Tibial nerve (tissue), 4 donors: Measurements from ENCODE around the gene EMC8. TPM values are rescaled to one million over a fixed set of nuclear protein-coding genes. Genes with fewer than 3 reads are reported as not detected.

Experiments
- DNase-seq, 2 donors: peaks; one replicate each; pipeline ENCODE4 v3.0.0-alpha.2; 2019; ENCODE audit warnings: low spot score in 2 of 2
- H3K27ac ChIP-seq, 4 donors: fragments of 200-600 bp; sonication (generic) in 3 of 4; one replicate each; pipeline ENCODE4 v1.5.1; 2017 to 2019; ENCODE audit warnings: mild to moderate bottlenecking in 1 of 4
- H3K27me3 ChIP-seq, 2 donors: fragments of 200-600 bp; sonication (generic) in 1 of 2; one replicate each; pipeline versions ENCODE4 v1.5.1 to v1.6.0; 2017 to 2019
- H3K36me3 ChIP-seq, 3 donors: fragments of 200-600 bp; sonication (generic); one replicate each; pipeline ENCODE4 v1.5.1; 2018 to 2019
- H3K4me1 ChIP-seq, 4 donors: fragments of 200-600 bp; sonication (generic) in 3 of 4; one replicate each; pipeline ENCODE4 v1.5.1; 2017 to 2019
- H3K4me3 ChIP-seq, 4 donors: fragments of 200-600 bp; sonication (generic) in 3 of 4; one replicate each; pipeline ENCODE4 v1.5.1; 2017 to 2019; ENCODE audit warnings: mild to moderate bottlenecking in 1 of 4, moderate library complexity in 1 of 4
- H3K9me3 ChIP-seq, 4 donors: fragments of 200-600 bp; sonication (generic) in 3 of 4; one replicate each; pipeline ENCODE4 v1.5.1; 2017 to 2019
- CTCF ChIP-seq, 5 experiments: fragments of 200-600 bp in 3 of 5; fragments of 450-650 bp in 2 of 5; sonication (generic) in 3 of 5; IDR thresholded peaks; one replicate each; pipeline ENCODE4 v1.5.1; 2016 to 2019; ENCODE audit warnings: antibody characterized with exemption in 5 of 5, mild to moderate bottlenecking in 3 of 5, moderate library complexity in 2 of 5
- EP300 ChIP-seq, 2 donors: sonication (generic); formaldehyde crosslinking; IDR thresholded peaks; one replicate each; pipeline ENCODE4 v1.6.1; 2017; ENCODE audit warnings: antibody characterized with exemption in 2 of 2, mild to moderate bottlenecking in 1 of 2
- POLR2A ChIP-seq, 2 donors: fragments of 450-650 bp; IDR thresholded peaks; one replicate each; pipeline ENCODE4 v1.6.1; 2017; ENCODE audit warnings: antibody characterized with exemption in 2 of 2, mild to moderate bottlenecking in 2 of 2, moderate library complexity in 2 of 2
- WGBS, 2 donors: methylation state at CpG; one replicate each; pipeline ENCODE4 v1.1.5; 2018; 5-methylcytosine and 5-hydroxymethylcytosine counted together
- small RNA-seq: library from RNA; depleted of rRNA; stranded (forward); fragments of <200 nt; gene quantifications from one replicate; pipeline ENCODE3, GENCODE V24; 2016
- total RNA-seq, 4 donors: library from RNA; depleted of rRNA; stranded (reverse); fragments of >200 nt; gene quantifications; one replicate each; pipeline ENCODE4 v1.1.0, GENCODE V29; 2016

The EMC8 gene
- total RNA-seq, 4 donors from 2014 or later, result 31.8 to 46.2 (median 35.4) TPM

GRCh38 chr16:85728879-85729278 is 70.5 kb downstream of the EMC8 start:
- H3K27ac ChIP-seq, result no peak overlapping the region
- no peak for DNase-seq
- H3K27me3 ChIP-seq, result no peaks in the 10 kb centered on the region
- H3K9me3 ChIP-seq, result no peaks in the 10 kb centered on the region
- no peaks in the 10 kb centered on the region for H3K36me3 ChIP-seq
- WGBS, 2 donors, result 71 to 90% methylated on average over 2 to 6 of the region's 7 CpGs
- no peak for TF ChIP-seq CTCF (IDR thresholded peaks at IDR 0.05)
- TF ChIP-seq EP300 (IDR thresholded peaks at IDR 0.05), result no peak
- TF ChIP-seq POLR2A (IDR thresholded peaks at IDR 0.05), result no peak
- no peaks in the 10 kb centered on the region for H3K4me1 ChIP-seq
- no peak overlapping the region for H3K4me3 ChIP-seq

Small RNA genes lying within 50 kb of the gene (small RNA-seq; reads per million reads assigned to genes)
- not detected for gene RNU1-103P

Other genes with a start within 250 kb of the EMC8 start
- 100 to 1,000 TPM in 1 of 4 donors, 10 to 100 TPM in 3; 65.1 to 147 (median 83.5) TPM for gene GSE1, start 186.2 kb downstream of the EMC8 start, total RNA-seq
- under 1 TPM in 2 of 4 donors, not detected in 2; 0.20 to 0.66 TPM for gene GINS2, start 110.6 kb downstream of the EMC8 start, total RNA-seq
- gene C16orf74, start 48.4 kb downstream of the EMC8 start, total RNA-seq, result 1 to 10 TPM in 2 of 4 donors, not detected in 2; 1.5 to 2.5 TPM
- gene COX4I1, start 151 bp upstream of the EMC8 start, total RNA-seq, result 100 to 1,000 TPM; 274 to 401 (median 323) TPM
- 10 to 100 TPM; 20.5 to 30.3 (median 22.7) TPM for gene IRF8, start 99.6 kb upstream of the EMC8 start, total RNA-seq